Ishikawa (cell line): Measurements from ENCODE around the gene PARP8.

Source experiments
- CEBPB ChIP-seq: IDR thresholded peaks from 2 replicates; pipeline ENCODE4 v1.6.1; 2012
- CREB1 ChIP-seq: IDR thresholded peaks from 2 replicates; pipeline ENCODE4 v1.6.1; 2012; ENCODE audit warnings: low read depth
- EGR1 ChIP-seq: IDR thresholded peaks from 2 replicates; pipeline ENCODE4 v1.6.1; 2012
- EP300 ChIP-seq: IDR thresholded peaks from 2 replicates; pipeline ENCODE4 v1.6.1; 2012; ENCODE audit warnings: borderline replicate concordance
- FOXM1 ChIP-seq: IDR thresholded peaks from 2 replicates; pipeline ENCODE4 v1.6.1; 2012; ENCODE audit warnings: low read depth, borderline replicate concordance
- MAX ChIP-seq: IDR thresholded peaks from 2 replicates; pipeline ENCODE4 v1.6.1; 2012
- NFIC ChIP-seq: IDR thresholded peaks from 2 replicates; pipeline ENCODE4 v1.6.1; 2012
- RAD21 ChIP-seq: IDR thresholded peaks from 2 replicates; pipeline ENCODE4 v1.6.1; 2012; ENCODE audit warnings: low read depth
- REST ChIP-seq: IDR thresholded peaks from 2 replicates; pipeline ENCODE4 v1.6.1; 2012; ENCODE audit warnings: low read depth, mild to moderate bottlenecking
- TAF1 ChIP-seq: IDR thresholded peaks from 2 replicates; pipeline ENCODE4 v1.6.1; 2012; ENCODE audit warnings: low read depth, mild to moderate bottlenecking
- TCF12 ChIP-seq: IDR thresholded peaks from 2 replicates; pipeline ENCODE4 v1.6.1; 2012; ENCODE audit warnings: low read depth
- TEAD4 ChIP-seq: IDR thresholded peaks from 2 replicates; pipeline ENCODE4 v1.6.1; 2012
- USF1 ChIP-seq: IDR thresholded peaks from 2 replicates; pipeline ENCODE4 v1.6.1; 2012
- YY1 ChIP-seq: IDR thresholded peaks from 2 replicates; pipeline ENCODE4 v1.6.1; 2012; ENCODE audit warnings: low read depth
- ZBTB7A ChIP-seq: IDR thresholded peaks from 2 replicates; pipeline ENCODE4 v1.6.1; 2012; ENCODE audit warnings: low read depth

Gene PARP8

GRCh38 chr5:50744776-50745175, 78.3 kb downstream of the PARP8 start:
- TF ChIP-seq TCF12 (no peak), CEBPB (no peak), EGR1 (no peak), ZBTB7A (no peak), REST (no peak), NFIC (no peak), USF1 (no peak), YY1 (no peak), TEAD4 (no peak), MAX (no peak), EP300 (no peak)

- TF ChIP-seq CEBPB = no peak
- no peak for TF ChIP-seq YY1
- no peak for TF ChIP-seq FOXM1
- no peak for TF ChIP-seq REST
- no peak for TF ChIP-seq TEAD4
- TF ChIP-seq MAX = no peak
These were observed 78.9 kb downstream of the PARP8 start for GRCh38 chr5:50745221-50745910.

GRCh38 chr5:50749181-50749580, 82.7 kb downstream of the PARP8 start:
- TF ChIP-seq NFIC = no peak
- no peak for TF ChIP-seq FOXM1
- TF ChIP-seq CREB1 = no peak
- no peak for TF ChIP-seq TCF12
- TF ChIP-seq REST = no peak
- TF ChIP-seq ZBTB7A = no peak
- no peak for TF ChIP-seq TAF1
- TF ChIP-seq RAD21 = no peak
- TF ChIP-seq YY1 = no peak
- TF ChIP-seq EGR1 = no peak
- TF ChIP-seq TEAD4 = no peak

GRCh38 chr5:50749873-50750272, 83.4 kb downstream of the PARP8 start:
- TF ChIP-seq CEBPB = no peak
- no peak for TF ChIP-seq EP300
- TF ChIP-seq USF1 = no peak

- TF ChIP-seq RAD21 = peak; percentile 76
- TF ChIP-seq FOXM1 = no peak
- no peak for TF ChIP-seq EP300
- no peak for TF ChIP-seq TEAD4
These were observed 84.7 kb downstream of the PARP8 start for GRCh38 chr5:50751064-50751657.
